AG04450 (cell line): ENCODE results near the gene IMMP2L. TPM values are rescaled to one million over a fixed set of nuclear protein-coding genes. Genes with fewer than 3 reads are reported as not detected.

ENCODE experiments used
- CTCF ChIA-PET: fragments of 300-600, 350-600 bp; formaldehyde crosslinking; extraction: SDS; loops from one replicate; lab custom pipeline; 2022; ENCODE audit warnings: antibody characterized with exemption, inconsistent platforms; lab: Charles Lee
- POLR2A ChIA-PET: fragments of 350-600 bp; formaldehyde crosslinking; extraction: SDS; loops from one replicate; lab custom pipeline; 2021; ENCODE audit warnings: antibody characterized with exemption, inconsistent platforms; lab: Yijun Ruan, JAX
- DNase-seq: peaks from one replicate; pipeline ENCODE4 v3.0.0-alpha.2; 2011; ENCODE audit warnings: low read depth, low spot score
- H3K27ac ChIP-seq: one replicate; pipeline ENCODE4 v1.5.1; 2012; ENCODE audit warnings: low read depth, low read length, control low read depth
- H3K27me3 ChIP-seq: one replicate; pipeline ENCODE4 v1.6.0; 2012; ENCODE audit warnings: low read length; ENCODE audit not compliant: control insufficient read depth, insufficient read depth
- H3K4me3 ChIP-seq: 2 replicates; pipeline ENCODE4 v1.5.1; 2011; ENCODE audit warnings: mild to moderate bottlenecking, low read depth, low read length, control low read depth
- H3K9me3 ChIP-seq: 2 replicates; pipeline ENCODE4 v1.5.1; 2012; ENCODE audit warnings: low read length; ENCODE audit not compliant: control insufficient read depth, insufficient read depth
- CTCF ChIP-seq: IDR thresholded peaks from 2 replicates; pipeline ENCODE4 v1.5.1; 2011; ENCODE audit warnings: low read depth, low read length, control low read depth, inconsistent platforms
- polyA plus RNA-seq: library from polyadenylated mRNA; depleted of rRNA; stranded (reverse); fragments of >200 nt; gene quantifications from 2 replicates; pipeline ENCODE4 v1.2.3, GENCODE V29; 2011

IMMP2L gene
- polyA plus RNA-seq, 1 experiment: 8.0 TPM

GRCh38 chr7:110868458-110868857, 693.8 kb downstream of the IMMP2L start:
- Histone ChIP-seq H3K9me3 (no peaks in the 10 kb centered on the region), H3K4me3 (no peak overlapping the region), H3K27me3 (no peaks in the 10 kb centered on the region), H3K27ac (no peak overlapping the region)
- DNase-seq: no peak
- TF ChIP-seq CTCF: no peak
- CTCF ChIA-PET: interaction anchor here (0.7 kb wide), 1 partner anchor 49 kb away, joined by 3 read pairs; no protein-coding TSS in a partner anchor
- POLR2A ChIA-PET: no interaction called here

- no peaks in the 10 kb centered on the region for H3K9me3 ChIP-seq
- CTCF ChIA-PET: no interaction called here
- TF ChIP-seq CTCF: no peak
Observed at GRCh38 chr7:110867771-110868170, 694.5 kb downstream of the IMMP2L start.

GRCh38 chr7:110863258-110863657, 699.0 kb downstream of the IMMP2L start:
- TF ChIP-seq CTCF: no peak
- no peak overlapping the region for H3K27ac ChIP-seq
- ChIA-PET POLR2A (no interaction called here), CTCF (no interaction called here)
- H3K4me3 ChIP-seq: no peak overlapping the region
- no peaks in the 10 kb centered on the region for H3K9me3 ChIP-seq
- no peak for DNase-seq
- H3K27me3 ChIP-seq: no peaks in the 10 kb centered on the region

More at GRCh38 chr7:110867771-110868170, 694.5 kb downstream of the IMMP2L start:
- POLR2A ChIA-PET: no interaction called here
- no peak overlapping the region for H3K27ac ChIP-seq
- H3K27me3 ChIP-seq: no peaks in the 10 kb centered on the region
- DNase-seq: no peak
- no peak overlapping the region for H3K4me3 ChIP-seq

GRCh38 chr7:110861163-110861562, 701.1 kb downstream of the IMMP2L start:
- H3K27me3 ChIP-seq: no peaks in the 10 kb centered on the region
- H3K27ac ChIP-seq: no peak overlapping the region
- no peak overlapping the region for H3K4me3 ChIP-seq
- H3K9me3 ChIP-seq: no peaks in the 10 kb centered on the region
- no peak for TF ChIP-seq CTCF
- CTCF ChIA-PET: no interaction called here
- POLR2A ChIA-PET: no interaction called here
- no peak for DNase-seq

GRCh38 chr7:110857106-110857505, 705.2 kb downstream of the IMMP2L start:
- TF ChIP-seq CTCF: no peak
- Histone ChIP-seq H3K27me3 (no peaks in the 10 kb centered on the region), H3K9me3 (no peaks in the 10 kb centered on the region), H3K4me3 (no peak overlapping the region), H3K27ac (no peak overlapping the region)
- CTCF ChIA-PET: interaction anchor here (1.1 kb wide), 1 partner anchor 17 kb away, joined by 3 read pairs; no protein-coding TSS in a partner anchor
- POLR2A ChIA-PET: no interaction called here
- DNase-seq: no peak
